GM12872 (cell line): ENCODE measurements around the gene TAS2R14.

Source experiments
- CTCF ChIP-seq: IDR thresholded peaks from 3 replicates; pipeline ENCODE4 v1.5.1; 2011; ENCODE audit warnings: low read depth, mild to moderate bottlenecking, low read length, moderate library complexity; ENCODE audit not compliant: insufficient read depth

The TAS2R14 gene

GRCh38 chr12:10960211-10960610 is 21.1 kb upstream of the TAS2R14 start:
- no peak for TF ChIP-seq CTCF

GRCh38 chr12:10959804-10960203 is 20.7 kb upstream of the TAS2R14 start:
- TF ChIP-seq CTCF = no peak

- no peak for TF ChIP-seq CTCF
These were observed 18.7 kb upstream of the TAS2R14 start for GRCh38 chr12:10957741-10958140.

- no peak for TF ChIP-seq CTCF
These were observed 17.0 kb upstream of the TAS2R14 start for GRCh38 chr12:10956085-10956484.

- TF ChIP-seq CTCF = no peak
These were observed 13.6 kb upstream of the TAS2R14 start for GRCh38 chr12:10952645-10953044.

GRCh38 chr12:10943167-10943566 is 4.1 kb upstream of the TAS2R14 start:
- no peak for TF ChIP-seq CTCF

- no peak for TF ChIP-seq CTCF
These were observed 3.0 kb upstream of the TAS2R14 start for GRCh38 chr12:10941916-10942607.

- TF ChIP-seq CTCF = no peak
These were observed 2.3 kb upstream of the TAS2R14 start for GRCh38 chr12:10941369-10941768.
